CD4-positive, alpha-beta T cell treated with Interleukin-4 for 1 hour (primary cell): ENCODE measurements around the gene UMPS.
"Not testable (repeated sequence)": the region's sequence is repeated elsewhere in the genome, so short reads cannot be mapped to it uniquely, and the experiment has no call there.

Experiments
- DNase-seq, 2 donors: peaks; one replicate each; pipeline ENCODE4 v3.0.0-alpha.2; 2020 to 2022

Gene UMPS

DNA sequence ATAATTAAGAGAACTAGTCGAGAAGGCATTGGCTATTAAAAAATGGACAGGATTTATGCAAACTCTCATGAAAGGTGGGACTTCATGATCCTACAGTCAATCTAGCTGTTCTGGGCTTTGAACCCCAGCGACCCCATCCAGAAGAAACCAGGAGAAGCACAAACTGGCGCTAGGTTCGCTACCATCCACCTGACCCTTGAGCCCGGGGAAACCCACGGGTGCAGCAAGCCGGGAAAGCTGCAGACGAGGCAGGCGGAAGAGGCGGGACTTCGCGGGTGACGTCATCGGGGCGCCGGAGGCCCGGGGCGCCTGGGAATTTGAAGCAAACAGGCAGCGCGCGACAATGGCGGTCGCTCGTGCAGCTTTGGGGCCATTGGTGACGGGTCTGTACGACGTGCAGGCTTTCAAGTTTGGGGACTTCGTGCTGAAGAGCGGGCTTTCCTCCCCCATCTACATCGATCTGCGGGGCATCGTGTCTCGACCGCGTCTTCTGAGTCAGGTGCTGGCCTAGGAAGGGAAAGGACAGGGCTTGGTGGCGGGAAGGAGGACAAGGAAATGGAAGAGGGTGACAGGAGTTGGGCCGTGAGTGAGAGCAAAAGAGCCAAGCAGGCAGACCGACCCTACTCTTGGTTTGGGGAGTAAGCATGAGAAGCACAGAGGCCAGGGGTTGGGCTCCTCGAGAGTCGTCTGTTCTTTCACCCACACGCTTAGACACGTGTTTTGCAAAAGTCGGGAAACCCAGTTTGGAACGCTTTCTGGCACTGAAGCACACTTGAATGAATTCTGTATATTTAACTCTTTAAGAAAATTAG lies at the start of gene UMPS:
Gene UMPS, plus strand, starts transcription at position 324 of the 812 bp plus-strand sequence. Its CDS starts 20 bp downstream, at position 344.
- DNase-seq: peak; percentile 93 to 94

DNA sequence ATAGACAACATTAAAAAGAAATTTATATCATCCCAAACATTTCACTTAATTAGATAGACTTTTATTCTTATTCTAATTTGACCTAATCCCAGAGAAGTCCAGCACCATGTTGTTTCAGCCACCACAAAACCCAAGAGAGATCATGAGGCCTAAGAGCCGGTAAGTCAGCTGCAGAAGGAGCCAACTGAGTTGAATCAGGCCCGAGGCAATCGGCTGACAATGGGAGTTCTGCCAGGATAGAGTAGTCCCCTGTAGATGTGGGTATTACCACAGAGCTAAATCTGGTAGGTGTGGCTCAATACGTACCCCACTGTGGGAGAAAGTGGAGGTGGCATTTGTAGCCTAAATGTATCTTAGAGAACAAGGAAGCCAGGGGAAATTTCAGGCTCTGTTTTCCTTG lies 49.7 kb upstream of the UMPS start:
- no peak for DNase-seq

DNA sequence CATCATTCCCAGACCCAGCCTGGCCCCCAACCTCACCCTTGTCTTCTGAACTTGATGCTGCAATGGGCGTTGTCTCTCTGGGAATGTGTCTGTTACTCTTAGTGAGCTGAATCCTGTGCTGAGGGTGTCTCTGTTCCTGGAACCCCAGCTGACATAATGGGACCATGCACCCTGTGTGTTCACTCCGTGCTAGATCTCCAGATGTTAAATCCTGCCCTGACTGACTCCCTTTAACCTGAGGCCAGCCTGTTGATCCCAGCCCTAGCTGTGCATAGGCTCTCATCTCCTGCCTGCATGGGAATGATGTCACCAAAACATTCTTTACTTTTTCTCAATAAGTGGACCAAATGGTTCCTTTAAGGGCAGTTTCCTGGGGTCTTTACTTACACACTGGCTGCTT lies 48.0 kb upstream of the UMPS start:
- DNase-seq: no peak

DNA sequence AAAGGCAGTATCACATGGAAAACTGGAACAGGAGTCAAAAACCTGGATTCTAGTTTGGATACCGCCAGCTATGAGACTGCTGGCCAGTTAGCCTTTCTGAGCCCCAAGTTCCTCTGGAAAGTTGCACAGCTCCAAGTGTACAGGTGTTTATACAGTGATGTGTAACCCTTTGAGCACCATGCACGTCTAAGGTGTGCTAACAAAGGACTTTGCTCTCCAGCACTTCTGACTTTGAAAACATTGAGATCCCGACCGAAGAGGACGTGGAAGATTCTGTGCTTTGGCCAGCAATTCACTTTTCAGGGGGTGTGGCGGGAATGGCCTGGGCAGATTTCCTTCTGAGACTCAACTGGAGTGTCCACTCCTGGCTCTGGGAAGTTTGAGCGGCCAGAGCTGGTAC lies 45.8 kb upstream of the UMPS start:
- DNase-seq: no peak

DNA sequence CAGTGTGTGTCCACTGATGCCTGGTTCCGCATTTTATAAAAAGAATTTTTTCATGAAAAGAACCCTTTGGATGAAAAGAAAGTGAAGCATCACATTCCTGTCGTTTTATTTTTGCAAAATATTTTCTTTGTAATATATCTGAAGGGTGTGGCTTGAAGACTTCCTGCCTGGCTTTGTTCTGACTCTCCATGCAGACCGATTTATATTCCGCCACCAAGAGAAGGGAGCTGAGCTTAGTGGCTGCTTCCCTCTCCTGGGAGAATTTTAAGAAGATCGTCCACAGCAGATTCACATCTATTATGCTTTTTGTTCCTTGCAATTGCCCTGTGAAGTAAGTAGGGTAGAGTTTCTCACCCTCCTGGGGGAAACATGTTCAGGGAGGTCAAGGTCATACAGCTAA lies 45.2 kb upstream of the UMPS start:
- no peak for DNase-seq

DNA sequence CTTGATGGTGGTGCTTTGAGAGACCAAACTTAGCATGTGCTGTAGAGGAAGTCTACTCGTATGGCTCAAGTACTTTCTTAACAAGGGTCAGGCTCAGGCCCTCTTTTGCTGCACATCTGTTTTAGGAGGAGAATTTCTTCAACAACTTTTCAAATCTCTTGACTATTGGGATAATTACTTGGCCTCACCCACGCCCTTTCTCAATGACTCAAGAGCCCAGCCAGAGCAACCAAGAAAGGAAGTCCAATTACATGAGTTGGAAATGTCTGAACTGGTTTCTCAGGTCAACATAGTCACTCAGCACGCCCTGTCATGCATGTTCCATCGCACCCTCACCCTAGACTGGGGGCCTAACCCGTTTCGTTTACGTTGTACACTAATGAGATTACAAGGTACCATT lies 44.8 kb upstream of the UMPS start:
- DNase-seq: no peak

DNA sequence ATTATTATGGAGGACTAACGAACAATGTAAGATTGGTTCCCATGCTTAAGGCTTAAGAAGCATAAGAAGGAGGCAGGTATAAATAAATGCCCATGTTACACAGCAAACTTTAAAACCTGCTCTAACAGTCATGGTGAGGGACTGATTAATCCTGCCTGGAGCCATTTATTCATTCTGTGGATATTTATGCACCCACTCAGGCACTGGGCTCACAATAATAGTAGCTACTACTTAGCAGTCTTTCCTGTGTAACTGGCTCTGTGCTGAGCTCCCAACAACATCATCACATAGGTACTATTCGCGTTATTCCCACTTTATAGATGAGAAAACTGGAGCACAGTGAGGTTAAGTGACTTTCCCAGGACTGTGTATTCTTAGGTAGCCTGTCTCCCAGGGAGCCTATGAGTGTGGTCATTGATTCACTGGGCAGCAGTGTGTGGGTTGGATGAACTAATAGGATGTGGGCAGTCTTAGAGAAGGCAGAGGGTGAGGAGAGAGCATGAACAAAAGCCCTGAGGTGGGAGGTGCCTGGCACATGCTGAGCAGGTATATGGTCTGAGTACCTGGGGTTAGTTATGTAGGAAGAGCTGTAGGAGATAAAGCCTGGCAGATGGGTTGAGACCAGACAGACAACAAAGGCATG lies 44.1 kb upstream of the UMPS start:
- DNase-seq: no peak

DNA sequence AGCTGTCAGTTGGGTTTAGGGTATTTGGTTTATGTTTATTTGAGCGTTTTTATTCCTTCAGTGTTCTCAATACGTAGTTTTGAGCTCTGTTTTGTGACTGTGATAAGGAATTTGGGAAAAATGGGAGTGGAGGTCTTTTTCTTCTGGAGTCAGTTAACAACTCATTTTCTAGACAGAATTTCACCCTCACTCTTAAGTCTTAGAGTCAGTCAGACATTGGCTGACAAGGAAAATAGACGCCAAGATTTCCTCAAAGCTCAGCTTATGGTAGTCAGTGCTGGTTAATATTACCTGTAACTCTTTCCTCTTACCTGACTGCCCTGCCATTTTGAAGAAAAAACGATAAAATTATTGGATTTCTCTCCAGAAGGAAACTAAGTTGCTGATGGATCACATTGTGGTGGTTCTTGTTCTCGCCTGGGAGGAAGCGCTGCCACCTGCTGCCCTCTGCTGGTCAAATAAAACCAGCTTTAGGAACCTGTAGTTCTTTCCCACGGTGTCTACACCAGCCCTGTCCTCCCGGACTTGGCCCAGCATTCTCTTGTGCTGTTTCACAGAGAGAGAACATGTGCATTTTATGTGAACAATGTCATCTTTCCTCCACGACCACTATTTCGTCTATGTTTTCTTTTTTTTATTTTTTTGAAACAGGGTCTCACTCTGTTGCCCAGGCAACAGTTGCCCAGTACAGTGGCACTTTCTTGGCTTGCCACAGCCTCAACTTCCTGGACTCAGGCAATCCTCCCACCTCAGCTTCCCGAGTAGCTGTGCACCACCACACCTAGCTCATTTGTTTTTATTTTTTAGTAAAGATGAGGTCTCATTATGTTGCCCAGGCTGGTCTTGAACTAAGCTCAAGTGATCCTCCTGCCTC lies 41.4 kb upstream of the UMPS start:
- DNase-seq: peak; percentile 73 to 75

DNA sequence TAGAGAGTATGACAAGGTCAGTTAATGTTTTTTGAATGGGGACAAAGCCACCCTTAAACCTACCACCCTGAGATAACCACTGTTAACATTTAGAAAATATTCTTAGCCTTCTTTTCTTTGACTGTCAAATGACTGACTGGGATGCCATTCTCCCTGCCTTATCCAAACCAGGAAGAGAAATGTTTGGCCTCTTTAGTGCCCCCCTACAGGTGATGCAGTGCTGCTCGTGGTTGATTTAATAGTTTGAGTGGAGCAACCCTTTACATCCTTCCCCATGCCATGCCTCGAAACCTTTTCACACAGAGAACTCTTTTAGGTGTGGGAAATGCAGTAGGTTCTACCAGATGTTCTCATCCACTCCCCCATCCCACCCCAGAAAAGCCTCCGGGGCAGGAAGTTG lies 38.7 kb upstream of the UMPS start:
- DNase-seq: no peak

DNA sequence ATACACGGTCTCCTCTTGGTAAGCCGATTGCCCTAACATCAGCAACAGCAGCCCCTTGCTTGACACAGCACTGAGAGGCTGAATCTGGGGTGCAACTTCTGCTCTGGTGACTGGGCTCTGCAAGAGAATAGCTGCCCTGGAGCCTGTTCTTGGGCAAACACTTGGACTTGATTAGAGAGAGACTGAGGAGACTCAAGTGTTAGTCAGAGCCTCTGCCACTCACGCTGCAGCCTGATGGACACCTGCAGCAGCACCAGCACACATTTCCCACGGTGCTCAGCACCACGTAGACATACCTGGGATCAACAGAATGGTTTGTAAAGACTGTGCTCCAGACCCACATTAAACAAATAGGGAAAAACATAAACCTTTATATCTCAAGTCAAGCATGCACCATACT lies 35.8 kb upstream of the UMPS start:
- no peak for DNase-seq

DNA sequence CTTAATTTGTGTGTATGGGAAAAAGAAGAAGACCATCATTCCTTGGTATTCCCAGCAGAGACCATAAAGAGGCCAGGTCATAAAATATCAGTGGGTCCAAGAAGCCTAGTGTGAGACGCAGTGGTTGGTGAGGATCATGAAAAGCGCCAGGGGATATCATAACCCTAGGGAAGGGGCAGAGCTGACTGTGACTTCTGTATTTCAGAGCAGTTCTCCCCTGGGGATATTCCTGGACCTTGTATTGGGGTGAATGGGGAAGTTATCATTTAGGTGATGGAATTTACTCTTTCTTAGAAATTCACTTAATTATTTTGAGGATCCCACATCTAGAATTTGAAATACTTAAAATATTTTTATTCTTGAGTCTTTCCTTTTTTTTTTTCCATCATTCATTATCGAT lies 34.9 kb upstream of the UMPS start:
- no peak for DNase-seq

DNA sequence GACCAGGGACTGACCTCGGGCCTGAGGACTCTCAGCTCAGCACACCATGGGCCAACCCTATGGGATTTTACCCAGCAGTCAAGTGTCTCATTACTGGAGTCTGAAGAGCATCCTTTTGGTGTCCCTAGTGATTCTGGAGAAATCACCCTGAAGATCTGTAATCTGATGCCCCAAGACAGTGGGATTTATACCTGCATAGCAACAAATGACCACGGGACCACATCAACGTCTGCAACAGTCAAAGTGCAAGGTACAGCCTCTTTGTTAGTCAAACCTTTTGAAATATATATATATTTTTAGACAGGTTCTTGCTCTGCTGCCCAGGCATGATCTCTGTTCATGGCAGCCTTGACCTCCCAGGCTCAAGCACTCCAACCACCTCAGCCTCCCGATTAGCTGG lies 34.2 kb upstream of the UMPS start:
- DNase-seq: no peak

DNA sequence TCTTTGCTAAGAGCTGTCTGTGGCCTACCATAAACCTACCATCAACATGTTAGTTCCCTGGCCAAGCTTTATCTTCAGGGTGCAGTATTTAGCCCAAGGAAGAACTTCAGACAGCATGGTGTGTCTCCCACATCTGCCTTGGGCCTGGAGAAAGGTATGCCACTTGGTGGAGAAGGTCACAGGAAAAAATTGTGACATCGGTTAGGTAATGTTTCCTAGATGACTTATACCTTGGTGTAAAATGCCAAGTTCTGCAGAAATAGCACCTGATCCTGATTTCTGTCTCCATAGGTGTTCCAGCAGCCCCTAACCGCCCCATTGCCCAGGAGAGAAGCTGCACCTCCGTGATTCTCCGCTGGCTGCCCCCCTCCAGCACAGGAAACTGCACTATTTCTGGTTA lies 33.0 kb upstream of the UMPS start:
- DNase-seq: no peak

DNA sequence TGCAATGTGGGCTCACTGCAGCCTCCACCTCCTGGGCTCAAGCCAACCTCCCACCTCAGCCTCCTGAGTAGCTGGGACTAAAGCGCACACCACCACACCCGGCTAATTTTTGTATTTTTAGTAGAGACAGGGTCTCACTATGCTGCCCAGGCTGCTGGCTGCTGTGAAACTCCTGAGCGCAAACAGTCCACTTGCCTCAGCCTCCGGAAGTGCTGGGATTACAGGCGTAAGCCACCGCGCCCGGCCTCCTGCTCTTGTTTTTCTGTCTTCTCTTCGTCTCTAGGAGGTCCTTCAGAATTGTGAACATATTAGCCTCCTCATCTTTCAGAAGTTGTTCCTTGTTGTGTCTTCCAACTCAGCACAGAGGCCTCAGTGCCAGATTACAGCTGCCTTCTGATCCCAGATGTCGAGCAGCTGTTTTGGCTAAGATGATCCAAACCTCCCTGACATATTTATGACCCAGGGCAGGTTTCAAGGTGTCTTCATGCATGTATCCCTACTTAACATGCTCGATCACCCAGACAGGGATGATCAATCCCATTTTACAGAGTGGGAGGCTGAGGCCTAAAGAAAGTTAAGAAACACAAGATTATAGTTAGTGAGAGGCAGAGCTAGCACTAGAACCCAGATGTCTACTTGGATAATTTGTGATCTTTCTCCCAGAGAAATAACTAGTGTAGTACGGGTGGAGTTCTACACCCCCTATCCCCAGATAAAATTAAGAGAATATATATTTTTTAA lies 32.1 kb upstream of the UMPS start:
- DNase-seq: no peak

DNA sequence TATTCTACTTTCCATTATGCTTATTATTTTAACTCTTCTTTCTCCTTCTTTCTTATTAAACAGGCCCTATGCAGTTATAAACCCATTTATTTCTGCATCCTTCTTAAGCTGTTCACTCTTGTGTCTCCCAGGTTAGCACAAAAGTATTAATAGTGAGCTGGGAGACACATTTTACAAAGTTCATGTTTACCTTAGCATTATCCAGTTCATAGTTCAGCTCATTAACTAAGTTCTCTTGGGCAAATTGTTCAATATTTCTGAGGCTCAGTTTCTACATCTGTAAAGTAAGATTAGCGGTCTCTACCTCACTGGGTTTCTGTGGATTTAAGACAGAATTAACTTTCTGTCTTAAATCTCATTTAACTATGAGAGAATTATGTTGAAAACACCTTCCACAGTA lies 31.2 kb upstream of the UMPS start:
- DNase-seq: no peak

DNA sequence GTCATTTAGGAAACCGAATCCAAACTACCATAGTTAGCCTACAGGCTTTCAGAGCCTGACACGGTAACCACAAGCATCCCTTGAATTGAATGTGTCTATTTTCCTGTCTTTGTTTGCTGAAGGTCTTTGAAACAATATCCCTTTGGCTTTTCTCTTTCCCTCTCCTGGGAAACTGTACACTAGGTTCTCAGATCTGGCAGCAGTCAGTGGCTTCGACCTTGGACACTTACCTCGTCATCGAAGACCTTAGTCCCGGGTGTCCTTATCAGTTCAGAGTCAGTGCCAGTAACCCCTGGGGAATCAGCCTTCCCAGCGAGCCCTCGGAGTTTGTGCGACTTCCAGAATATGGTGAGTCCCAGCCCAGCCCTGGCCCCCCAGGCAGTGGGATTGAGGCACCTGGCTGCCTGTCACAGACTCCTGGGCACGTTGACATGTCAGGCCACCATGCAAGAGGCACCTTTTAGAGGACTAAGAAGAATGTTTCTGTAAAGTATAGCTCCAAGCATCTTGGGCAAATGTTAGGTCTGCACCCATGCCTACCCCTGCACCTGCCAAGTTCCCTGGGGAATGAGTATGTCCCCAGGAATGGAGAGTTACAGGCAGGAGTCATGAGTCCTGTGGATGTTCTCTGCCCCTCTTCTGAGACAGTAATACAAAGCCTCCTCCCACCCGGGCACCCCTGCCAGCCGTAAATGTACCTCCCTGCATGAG lies 30.4 kb upstream of the UMPS start:
- DNase-seq: no peak

DNA sequence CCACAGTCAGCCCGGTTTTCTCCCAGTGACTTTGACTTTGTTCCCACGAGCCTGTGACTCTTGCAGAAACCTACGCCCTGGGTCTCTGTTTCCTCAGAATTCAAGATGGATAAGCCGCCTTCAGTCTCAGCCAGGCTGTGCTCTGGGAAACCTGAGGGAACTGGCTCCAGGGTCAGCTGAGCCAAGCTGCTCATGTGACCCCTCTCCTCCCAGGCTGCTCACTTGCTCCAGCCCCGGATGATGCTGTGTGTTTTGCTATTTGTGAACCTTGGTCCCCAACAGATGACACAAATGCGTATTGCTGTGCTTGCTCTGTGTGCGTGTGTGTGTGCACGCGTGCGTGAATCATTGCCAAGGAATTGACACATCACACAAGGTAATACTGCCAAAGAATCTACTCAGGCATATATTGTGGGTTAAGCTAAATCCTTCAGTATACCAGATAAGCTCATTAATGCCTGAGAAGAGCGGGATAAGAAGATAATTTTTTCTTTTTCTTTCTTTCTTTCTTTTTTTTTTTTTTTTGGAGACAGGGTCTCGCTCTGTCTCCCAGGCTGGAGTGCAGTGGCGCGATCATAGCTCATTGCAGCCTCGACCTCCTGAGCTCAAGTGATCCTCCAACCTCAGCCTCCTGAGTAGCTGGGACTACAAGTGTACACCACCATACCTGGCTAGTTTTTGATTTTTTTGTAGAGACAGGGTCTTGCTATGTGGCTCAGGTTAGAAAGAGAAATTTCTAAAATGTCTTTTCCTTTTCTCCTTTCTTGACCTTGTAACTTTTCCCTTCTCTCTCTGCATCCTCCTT lies 29.2 kb upstream of the UMPS start:
- DNase-seq: no peak

DNA sequence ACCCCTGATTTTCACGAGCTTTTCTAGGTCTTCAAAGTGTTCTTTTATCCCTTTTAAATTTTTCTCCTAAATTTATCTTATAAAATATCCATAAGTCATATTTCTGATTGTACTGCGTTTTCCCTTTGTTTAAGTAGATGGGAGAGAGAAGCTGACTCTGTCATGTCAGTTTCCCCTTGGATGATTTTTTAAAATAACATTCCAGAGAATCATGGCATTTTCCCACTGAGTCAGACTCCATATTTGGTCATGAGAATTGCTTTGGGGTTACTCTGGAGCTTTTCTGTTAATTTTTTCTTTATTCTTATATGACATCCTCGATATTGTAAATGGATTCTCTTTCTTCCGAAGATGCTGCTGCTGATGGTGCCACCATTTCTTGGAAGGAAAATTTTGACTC lies 28.6 kb upstream of the UMPS start:
- DNase-seq: no peak

DNA sequence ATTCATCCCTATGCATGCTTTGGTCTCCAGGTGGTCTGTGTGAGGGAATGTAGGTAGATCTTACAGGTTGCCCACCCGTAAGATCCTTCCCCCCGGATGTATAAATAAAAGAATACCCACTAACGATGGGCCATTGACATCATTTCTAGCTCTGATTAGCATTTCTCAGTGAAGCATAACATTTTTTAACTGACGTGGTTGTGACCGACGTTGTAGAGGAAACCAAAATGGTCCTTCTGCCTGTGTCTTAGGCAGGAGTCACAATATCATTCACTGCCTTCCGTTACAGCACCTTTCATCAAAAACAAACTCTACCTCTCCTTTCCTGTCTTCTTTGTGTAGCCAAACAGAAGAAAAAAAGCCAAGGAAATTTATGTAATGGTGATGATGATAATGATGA lies 27.3 kb upstream of the UMPS start:
- DNase-seq: no peak

DNA sequence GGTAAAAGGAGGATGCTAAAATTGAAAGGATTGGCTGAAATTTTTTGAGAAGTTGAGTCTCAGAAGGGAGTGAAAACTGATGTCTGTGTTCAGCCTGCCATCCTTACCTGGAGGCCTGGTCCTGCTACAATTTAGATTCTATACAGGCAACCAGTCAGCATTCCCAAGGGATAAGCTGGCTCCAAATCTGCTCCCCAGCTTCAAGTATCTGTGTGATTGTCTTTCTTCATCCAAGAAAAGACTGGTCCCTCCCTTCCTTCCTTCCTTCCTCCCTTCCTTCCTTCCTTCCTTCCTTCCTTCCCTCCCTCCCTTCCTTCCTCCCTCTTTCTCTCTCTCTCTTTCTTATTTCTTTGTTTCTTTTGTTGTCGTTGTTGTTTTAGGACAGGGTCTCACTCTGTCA lies 24.7 kb upstream of the UMPS start:
- no peak for DNase-seq

DNA sequence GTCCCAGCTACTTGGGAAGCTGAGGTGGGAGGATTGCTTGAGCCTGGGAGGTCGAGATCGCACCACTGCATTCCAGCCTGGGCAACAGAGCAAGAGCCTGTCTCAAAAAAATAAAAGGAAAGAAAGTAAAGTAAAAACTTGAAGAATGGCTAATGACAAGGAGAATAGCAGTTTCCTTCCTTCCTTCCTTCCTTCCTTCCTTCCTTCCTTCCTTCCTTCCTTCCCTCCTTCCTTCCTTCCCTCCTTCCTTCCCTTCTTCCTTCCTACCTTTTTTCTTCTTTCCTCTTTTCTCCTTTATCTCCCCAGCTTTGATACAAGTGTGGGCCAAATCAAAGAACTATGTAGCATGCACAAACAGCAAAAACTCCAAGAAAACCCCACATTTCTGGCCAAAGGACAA lies 23.0 kb upstream of the UMPS start:
- DNase-seq: not testable (repeated sequence)
